ENCODE data around the gene IER5. TPM values are rescaled to one million over a fixed set of nuclear protein-coding genes. Genes with fewer than 3 reads are reported as not detected.
A peak's percentile ranks its signal among the peaks of the same experiment; 100 is the strongest.

IER5 gene
- total RNA-seq, 5 donors from 2014 or later (not counting 1 experiment from before 2014, with no cell fraction given): 26.6 to 85.5 (median 32.2) TPM

GRCh38 chr1:181139631-181140061, 51.1 kb downstream of the IER5 start:
- WGBS (ENCODE audit: insufficient coverage): 43% methylated on average over 2 of the region's 5 CpGs
- H3K27ac Mint-ChIP-seq: no peak overlapping the region
- H3K4me1 ChIP-seq (ENCODE audit: control insufficient read depth in 1 of 2, extremely low read depth in 1 of 2, insufficient read depth in 2 of 2, low read length in 2 of 2): peaks cover 3 to 36% of the 10 kb centered on the region in 2 experiments
- ATAC-seq (replicated peaks in 1 of 4) (no peak), DNase-seq (no peak)
- H3K4me1 Mint-ChIP-seq: peaks cover 39 to 68% (median 52%) of the 10 kb centered on the region in 3 donors
- no peaks in the 10 kb centered on the region for H3K9me3 ChIP-seq
- H3K27me3 Mint-ChIP-seq: no peaks in the 10 kb centered on the region
- H3K4me3 Mint-ChIP-seq: no peak overlapping the region
- ChIA-PET POLR2A (interaction anchor here in 1 of 2 donors (0.6 kb wide), 1 partner anchor 969 kb away, joined by 3 read pairs; no protein-coding TSS in a partner anchor), CTCF (interaction anchor here (3.6 to 4.8 kb wide), 4 partner anchors 26 to 102 kb away, joined by 16 to 28 read pairs (median 26); no protein-coding TSS in a partner anchor)
- no peaks in the 10 kb centered on the region for H3K36me3 Mint-ChIP-seq
- H3K27me3 ChIP-seq (replicated peaks in 1 of 2; ENCODE audit: control insufficient read depth in 2 of 2, extremely low read depth in 1 of 2, insufficient read depth in 2 of 2, low read length in 1 of 2): no peaks in the 10 kb centered on the region
- H3K36me3 ChIP-seq (ENCODE audit: control insufficient read depth in 2 of 2, extremely low read depth in 1 of 2, insufficient read depth in 1 of 2, low read length in 1 of 2): no peaks in the 10 kb centered on the region
- H3K27ac ChIP-seq (ENCODE audit: low read length): no peak overlapping the region
- H3K9me3 Mint-ChIP-seq: no peaks in the 10 kb centered on the region
- H3K4me3 ChIP-seq (ENCODE audit: control insufficient read depth in 1 of 2, extremely low read depth in 1 of 2, low read length in 1 of 2): no peak overlapping the region

GRCh38 chr1:181140398-181140797, 51.9 kb downstream of the IER5 start:
- WGBS (ENCODE audit: insufficient coverage): 88% methylated on average over 1 of the region's 4 CpGs
- Histone ChIP-seq H3K9me3 (no peaks in the 10 kb centered on the region), H3K4me1 (ENCODE audit: control insufficient read depth in 1 of 2, extremely low read depth in 1 of 2, insufficient read depth in 2 of 2, low read length in 2 of 2) (peaks cover 3 to 29% of the 10 kb centered on the region in 2 experiments), H3K4me3 (ENCODE audit: control insufficient read depth in 1 of 2, extremely low read depth in 1 of 2, low read length in 1 of 2) (no peak overlapping the region), H3K27ac (ENCODE audit: low read length) (no peak overlapping the region), H3K27me3 (replicated peaks in 1 of 2; ENCODE audit: control insufficient read depth in 2 of 2, extremely low read depth in 1 of 2, insufficient read depth in 2 of 2, low read length in 1 of 2) (no peaks in the 10 kb centered on the region), H3K36me3 (ENCODE audit: control insufficient read depth in 2 of 2, extremely low read depth in 1 of 2, insufficient read depth in 1 of 2, low read length in 1 of 2) (no peaks in the 10 kb centered on the region)
- DNase-seq (no peak), ATAC-seq (replicated peaks in 1 of 4) (no peak)
- no peak overlapping the region for H3K4me3 Mint-ChIP-seq
- no peaks in the 10 kb centered on the region for H3K27me3 Mint-ChIP-seq
- H3K36me3 Mint-ChIP-seq: no peaks in the 10 kb centered on the region
- ChIA-PET CTCF (interaction anchor here (0.6 to 4.8 kb wide), 11 partner anchors 12 to 625 kb away, joined by 3 to 28 read pairs (median 4); no protein-coding TSS in a partner anchor), POLR2A (interaction anchor here in 1 of 2 donors (0.5 kb wide), 1 partner anchor 151 kb away, joined by 6 read pairs; no protein-coding TSS in a partner anchor)
- no peaks in the 10 kb centered on the region for H3K9me3 Mint-ChIP-seq
- H3K4me1 Mint-ChIP-seq: peaks cover 32 to 61% (median 44%) of the 10 kb centered on the region in 3 donors
- peak overlapping the region in 1 of 2 donors; percentile 5 for H3K27ac Mint-ChIP-seq

- peaks cover 3 to 28% of the 10 kb centered on the region in 2 experiments for H3K4me1 ChIP-seq (ENCODE audit: control insufficient read depth in 1 of 2, extremely low read depth in 1 of 2, insufficient read depth in 2 of 2, low read length in 2 of 2)
- Mint-ChIP-seq H3K4me1 (peaks cover 29 to 56% (median 48%) of the 10 kb centered on the region in 3 donors), H3K27me3 (no peaks in the 10 kb centered on the region), H3K9me3 (no peaks in the 10 kb centered on the region), H3K36me3 (no peaks in the 10 kb centered on the region), H3K4me3 (no peak overlapping the region), H3K27ac (peak overlapping the region in 1 of 2 donors; percentile 5)
- H3K27me3 ChIP-seq (replicated peaks in 1 of 2; ENCODE audit: control insufficient read depth in 2 of 2, extremely low read depth in 1 of 2, insufficient read depth in 2 of 2, low read length in 1 of 2): no peaks in the 10 kb centered on the region
- POLR2A ChIA-PET: no interaction called here
- H3K4me3 ChIP-seq (ENCODE audit: control insufficient read depth in 1 of 2, extremely low read depth in 1 of 2, low read length in 1 of 2): no peak overlapping the region
- CTCF ChIA-PET: interaction anchor here (0.6 to 4.8 kb wide), 14 partner anchors 13 to 1003 kb away, joined by 3 to 28 read pairs (median 4); no protein-coding TSS in a partner anchor
- H3K27ac ChIP-seq (ENCODE audit: low read length): no peak overlapping the region
- ATAC-seq (replicated peaks in 1 of 4) (no peak), DNase-seq (no peak)
- 100% methylated on average over 2 of the region's 3 CpGs for WGBS (ENCODE audit: insufficient coverage)
- peaks cover 1% of the 10 kb centered on the region for H3K9me3 ChIP-seq
- H3K36me3 ChIP-seq (ENCODE audit: control insufficient read depth in 2 of 2, extremely low read depth in 1 of 2, insufficient read depth in 1 of 2, low read length in 1 of 2): no peaks in the 10 kb centered on the region
These were observed 52.4 kb downstream of the IER5 start for GRCh38 chr1:181140891-181141290.

- H3K27me3 ChIP-seq (replicated peaks in 1 of 2; ENCODE audit: control insufficient read depth in 2 of 2, extremely low read depth in 1 of 2, insufficient read depth in 2 of 2, low read length in 1 of 2): no peaks in the 10 kb centered on the region
- peaks cover 3 to 28% of the 10 kb centered on the region in 2 experiments for H3K4me1 ChIP-seq (ENCODE audit: control insufficient read depth in 1 of 2, extremely low read depth in 1 of 2, insufficient read depth in 2 of 2, low read length in 2 of 2)
- Mint-ChIP-seq H3K4me1 (peaks cover 29 to 54% (median 54%) of the 10 kb centered on the region in 3 donors), H3K27ac (no peak overlapping the region), H3K9me3 (no peaks in the 10 kb centered on the region), H3K27me3 (no peaks in the 10 kb centered on the region), H3K4me3 (no peak overlapping the region), H3K36me3 (no peaks in the 10 kb centered on the region)
- peak in 1 of 4 experiments; percentile 15 for ATAC-seq (replicated peaks in 1 of 4)
- CTCF ChIA-PET: interaction anchor here (0.6 to 4.8 kb wide), 38 partner anchors 11 to 1003 kb away, joined by 3 to 28 read pairs (median 4); partner anchors contain the start of gene MR1 (in 1 of the 2)
- H3K36me3 ChIP-seq (ENCODE audit: control insufficient read depth in 2 of 2, extremely low read depth in 1 of 2, insufficient read depth in 1 of 2, low read length in 1 of 2): no peaks in the 10 kb centered on the region
- H3K4me3 ChIP-seq (ENCODE audit: control insufficient read depth in 1 of 2, extremely low read depth in 1 of 2, low read length in 1 of 2): no peak overlapping the region
- H3K9me3 ChIP-seq: peaks cover 2% of the 10 kb centered on the region
- H3K27ac ChIP-seq (ENCODE audit: low read length): no peak overlapping the region
- peak in 1 of 35 experiments; percentile 38 for DNase-seq
- POLR2A ChIA-PET: interaction anchor here in 1 of 2 donors (1.5 kb wide), 1 partner anchor 50 kb away, joined by 4 read pairs; no protein-coding TSS in a partner anchor
- WGBS (ENCODE audit: insufficient coverage): 75% methylated on average over 2 of the region's 5 CpGs
These were observed 53.0 kb downstream of the IER5 start for GRCh38 chr1:181141431-181141910.

Other genes with a start within 250 kb of the IER5 start
- under 1 TPM; 0.05 to 0.38 (median 0.20) TPM for gene KIAA1614, start 175.8 kb upstream of the IER5 start, total RNA-seq
- 10 to 100 TPM; 12.6 to 18.9 (median 17.2) TPM for gene STX6, start 65.8 kb upstream of the IER5 start, total RNA-seq
- gene MR1, start 54.7 kb upstream of the IER5 start, total RNA-seq: 10 to 100 TPM; 18.3 to 30.7 (median 22.7) TPM